ENCODE data around the gene KIAA2012. TPM values are rescaled to one million over a fixed set of nuclear protein-coding genes. Genes with fewer than 3 reads are reported as not detected.

Gene KIAA2012
- polyA plus RNA-seq, 3 donors, result not detected

- intact Hi-C loops (cut with micrococcal nuclease), result no loop called here
- no peaks in the 10 kb centered on the region for H3K4me1 Mint-ChIP-seq
These were observed 1.9 kb upstream of the KIAA2012 start for GRCh38 chr2:202071107-202071506.

GRCh38 chr2:202072226-202072625 lies 829 bp upstream of the KIAA2012 start:
- TF ChIP-seq CTCF (IDR thresholded peaks at IDR 0.05), result no peak
- H3K9me3 Mint-ChIP-seq, result no peaks in the 10 kb centered on the region
- H3K27ac Mint-ChIP-seq, result no peak overlapping the region
- no peak overlapping the region for H3K4me2 ChIP-seq (replicated peaks; ENCODE audit: extremely low read depth, low read length, poor library complexity, severe bottlenecking)
- H4K20me1 ChIP-seq (ENCODE audit: insufficient read depth, low read length), result no peaks in the 10 kb centered on the region
- H3K27me3 ChIP-seq (ENCODE audit: control insufficient read depth in 2 of 2, insufficient read depth in 2 of 2, low read length in 2 of 2), result no peaks in the 10 kb centered on the region
- H2AFZ ChIP-seq (ENCODE audit: insufficient read depth, low read depth, low read length, poor library complexity, severe bottlenecking), result no peak overlapping the region
- no peaks in the 10 kb centered on the region for H3K4me1 ChIP-seq (ENCODE audit: control insufficient read depth in 1 of 2, insufficient read depth in 2 of 2, low read length in 2 of 2)
- H3K9ac ChIP-seq (ENCODE audit: insufficient read depth, low read length, poor library complexity, severe bottlenecking), result no peak overlapping the region
- no peaks in the 10 kb centered on the region for H3K36me3 ChIP-seq (replicated peaks in 1 of 2; ENCODE audit: control insufficient read depth in 1 of 2, insufficient read depth in 2 of 2, low read length in 2 of 2)
- H3K27ac ChIP-seq (ENCODE audit: low read depth in 1 of 2, low read length in 2 of 2), result no peak overlapping the region
- no peak for DNase-seq
- H3K79me2 ChIP-seq (ENCODE audit: insufficient read depth, low read length), result no peaks in the 10 kb centered on the region
- H3K4me3 ChIP-seq (replicated peaks in 1 of 3; ENCODE audit: low read depth in 2 of 3, low read length in 3 of 3), result no peak overlapping the region
- H3K4me3 Mint-ChIP-seq, result no peak overlapping the region
- intact Hi-C loops (cut with micrococcal nuclease), result no loop called here
- H3K36me3 Mint-ChIP-seq, result no peaks in the 10 kb centered on the region
- H3K9me3 ChIP-seq (replicated peaks in 1 of 2; ENCODE audit: control insufficient read depth in 1 of 2, insufficient read depth in 1 of 2, low read length in 2 of 2), result no peaks in the 10 kb centered on the region
- H3K27me3 Mint-ChIP-seq (ENCODE audit: low read depth in 3 of 3), result peaks cover 1 to 3% (median 2%) of the 10 kb centered on the region in 3 donors
- WGBS (ENCODE audit: insufficient coverage), result 25% methylated on average over 1 of the region's 2 CpGs
- no peaks in the 10 kb centered on the region for H3K4me1 Mint-ChIP-seq

More at GRCh38 chr2:202071107-202071506, 1.9 kb upstream of the KIAA2012 start:
- Histone ChIP-seq H3K4me1 (ENCODE audit: control insufficient read depth in 1 of 2, insufficient read depth in 2 of 2, low read length in 2 of 2) (no peaks in the 10 kb centered on the region), H3K4me2 (replicated peaks; ENCODE audit: extremely low read depth, low read length, poor library complexity, severe bottlenecking) (no peak overlapping the region), H3K27ac (ENCODE audit: low read depth in 1 of 2, low read length in 2 of 2) (no peak overlapping the region), H4K20me1 (ENCODE audit: insufficient read depth, low read length) (no peaks in the 10 kb centered on the region), H3K79me2 (ENCODE audit: insufficient read depth, low read length) (no peaks in the 10 kb centered on the region), H3K9me3 (replicated peaks in 1 of 2; ENCODE audit: control insufficient read depth in 1 of 2, insufficient read depth in 1 of 2, low read length in 2 of 2) (no peaks in the 10 kb centered on the region), H3K9ac (ENCODE audit: insufficient read depth, low read length, poor library complexity, severe bottlenecking) (no peak overlapping the region), H3K4me3 (replicated peaks in 1 of 3; ENCODE audit: low read depth in 2 of 3, low read length in 3 of 3) (no peak overlapping the region), H3K27me3 (ENCODE audit: control insufficient read depth in 2 of 2, insufficient read depth in 2 of 2, low read length in 2 of 2) (no peaks in the 10 kb centered on the region), H2AFZ (ENCODE audit: insufficient read depth, low read depth, low read length, poor library complexity, severe bottlenecking) (no peak overlapping the region), H3K36me3 (replicated peaks in 1 of 2; ENCODE audit: control insufficient read depth in 1 of 2, insufficient read depth in 2 of 2, low read length in 2 of 2) (no peaks in the 10 kb centered on the region)
- Mint-ChIP-seq H3K4me3 (no peak overlapping the region), H3K36me3 (no peaks in the 10 kb centered on the region), H3K27ac (no peak overlapping the region), H3K9me3 (no peaks in the 10 kb centered on the region), H3K27me3 (ENCODE audit: low read depth in 3 of 3) (peaks cover 2 to 3% (median 3%) of the 10 kb centered on the region in 3 donors)
- WGBS (ENCODE audit: insufficient coverage), result 100% methylated on average over 1 of the region's 2 CpGs
- no peak for TF ChIP-seq CTCF (IDR thresholded peaks at IDR 0.05)
- DNase-seq, result no peak

Data from CD14-positive monocyte (primary cell).